Astrocyte (in vitro differentiated cells and primary cell): ENCODE data around the gene SRPK3. TPM values are rescaled to one million over a fixed set of nuclear protein-coding genes. Genes with fewer than 3 reads are reported as not detected.

ENCODE experiments used
- DNase-seq: peaks from one replicate; pipeline ENCODE4 v3.0.0-alpha.2; 2010; ENCODE audit warnings: low read depth
- FAIRE-seq: peaks from 2 replicates; lab custom pipeline; 2011; peaks lifted over from hg19 to GRCh38; lab: Jason Lieb, UNC
- H2AFZ ChIP-seq: 2 replicates; pipeline ENCODE4 v1.6.0; 2012; ENCODE audit warnings: low read depth, low read length, inconsistent platforms
- H3K27ac ChIP-seq: 2 replicates; pipeline ENCODE4 v1.5.1; 2011; ENCODE audit warnings: low read depth, low read length, inconsistent platforms
- H3K27me3 ChIP-seq: 2 replicates; pipeline ENCODE4 v1.6.0; 2011; ENCODE audit warnings: low read length, inconsistent platforms; ENCODE audit not compliant: insufficient read depth
- H3K36me3 ChIP-seq: 2 replicates; pipeline ENCODE4 v1.5.1; 2011; ENCODE audit warnings: low read length, inconsistent platforms; ENCODE audit not compliant: insufficient read depth
- H3K4me1 ChIP-seq: 2 replicates; pipeline ENCODE4 v1.5.1; 2011; ENCODE audit warnings: low read length, inconsistent platforms; ENCODE audit not compliant: insufficient read depth
- H3K4me2 ChIP-seq: 2 replicates; pipeline ENCODE4 v1.6.0; 2012; ENCODE audit warnings: low read length, inconsistent platforms
- H3K4me3 ChIP-seq: 2 replicates; pipeline ENCODE4 v1.5.1; 2011; ENCODE audit warnings: low read depth, mild to moderate bottlenecking, low read length, inconsistent platforms; ENCODE audit not compliant: insufficient read depth
- H3K79me2 ChIP-seq: 2 replicates; pipeline ENCODE4 v1.6.0; 2012; ENCODE audit warnings: mild to moderate bottlenecking, low read length, inconsistent platforms; ENCODE audit not compliant: insufficient read depth
- H3K9ac ChIP-seq: 2 replicates; pipeline ENCODE4 v1.6.0; 2012; ENCODE audit warnings: mild to moderate bottlenecking, low read length, inconsistent platforms
- H3K9me3 ChIP-seq: 2 replicates; pipeline ENCODE4 v1.5.1; 2012; ENCODE audit warnings: low read depth, mild to moderate bottlenecking, low read length, inconsistent platforms; ENCODE audit not compliant: insufficient read depth
- H4K20me1 ChIP-seq: 2 replicates; pipeline ENCODE4 v1.6.0; 2012; ENCODE audit warnings: low read length, inconsistent platforms; ENCODE audit not compliant: insufficient read depth
- H3K27ac Mint-ChIP-seq: one replicate; pipeline ENCODE4 v1.8.0; 2021; ENCODE audit warnings: mild to moderate bottlenecking, mixed read lengths; ENCODE audit not compliant: unreplicated experiment
- H3K27me3 Mint-ChIP-seq: one replicate; pipeline ENCODE4 v1.8.0; 2021; ENCODE audit warnings: low read depth, mixed read lengths; ENCODE audit not compliant: unreplicated experiment
- H3K36me3 Mint-ChIP-seq: one replicate; pipeline ENCODE4 v1.8.0; 2021; ENCODE audit warnings: low read depth, mixed read lengths; ENCODE audit not compliant: unreplicated experiment
- H3K4me1 Mint-ChIP-seq: one replicate; pipeline ENCODE4 v1.8.0; 2021; ENCODE audit warnings: low read depth, mixed read lengths; ENCODE audit not compliant: unreplicated experiment
- H3K4me3 Mint-ChIP-seq: one replicate; pipeline ENCODE4 v1.8.0; 2021; ENCODE audit warnings: mild to moderate bottlenecking, moderate library complexity, mixed read lengths; ENCODE audit not compliant: unreplicated experiment
- H3K9me3 Mint-ChIP-seq: one replicate; pipeline ENCODE4 v1.8.0; 2021; ENCODE audit warnings: mild to moderate bottlenecking, mixed read lengths; ENCODE audit not compliant: unreplicated experiment
- EZH2 ChIP-seq: IDR thresholded peaks from 2 replicates; pipeline ENCODE4 v1.6.1; 2012; ENCODE audit warnings: mild to moderate bottlenecking, low read length, inconsistent platforms; ENCODE audit not compliant: insufficient read depth
- total RNA-seq: library from RNA; stranded (reverse); gene quantifications from 2 replicates; pipeline ENCODE4 v1.2.1, GENCODE V29; 2021
- TF ChIP-seq, protein P1 (sequence below): IDR thresholded peaks from 2 replicates; pipeline ENCODE4 v1.5.1; 2011; ENCODE audit warnings: low read depth, mild to moderate bottlenecking, inconsistent platforms, low read length, moderate library complexity; ENCODE audit not compliant: insufficient read depth

SRPK3 gene
- total RNA-seq, 1 donor from 2014 or later = not detected

DNA sequence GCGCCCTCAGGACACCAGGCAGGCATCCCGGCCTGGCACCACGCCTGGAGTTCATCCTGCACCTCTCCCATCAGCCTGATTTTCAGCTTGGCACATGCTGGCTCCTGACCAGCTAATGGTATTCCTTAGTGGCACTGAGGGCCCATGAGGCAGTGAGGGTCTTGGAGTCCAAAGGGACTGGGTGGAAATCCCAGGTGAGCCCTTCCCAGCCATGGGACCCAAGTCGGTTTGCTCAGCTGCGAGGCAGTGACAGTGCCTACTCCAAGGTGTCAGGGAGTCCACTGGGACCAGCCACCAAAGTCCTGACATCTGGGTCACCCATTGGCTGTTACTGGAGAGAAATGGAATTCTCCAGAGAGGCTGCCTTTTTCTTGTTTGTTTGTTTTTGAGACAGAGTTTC lies 18.5 kb downstream of the SRPK3 start:
- Mint-ChIP-seq H3K9me3 (no peaks in the 10 kb centered on the region), H3K4me1 (peaks cover 5% of the 10 kb centered on the region), H3K4me3 (no peak overlapping the region), H3K27ac (no peak overlapping the region), H3K36me3 (no peaks in the 10 kb centered on the region), H3K27me3 (no peaks in the 10 kb centered on the region)
- no peak overlapping the region for H3K27ac ChIP-seq
- FAIRE-seq (no peak), DNase-seq (no peak)
- H3K4me3 ChIP-seq = no peak overlapping the region
- no peaks in the 10 kb centered on the region for H3K27me3 ChIP-seq
- no peak overlapping the region for H3K4me2 ChIP-seq
- H3K36me3 ChIP-seq = peaks cover 2% of the 10 kb centered on the region
- H3K4me1 ChIP-seq = peaks cover 8% of the 10 kb centered on the region
- TF ChIP-seq EZH2 = no peak
- TF ChIP-seq, protein P1, sequence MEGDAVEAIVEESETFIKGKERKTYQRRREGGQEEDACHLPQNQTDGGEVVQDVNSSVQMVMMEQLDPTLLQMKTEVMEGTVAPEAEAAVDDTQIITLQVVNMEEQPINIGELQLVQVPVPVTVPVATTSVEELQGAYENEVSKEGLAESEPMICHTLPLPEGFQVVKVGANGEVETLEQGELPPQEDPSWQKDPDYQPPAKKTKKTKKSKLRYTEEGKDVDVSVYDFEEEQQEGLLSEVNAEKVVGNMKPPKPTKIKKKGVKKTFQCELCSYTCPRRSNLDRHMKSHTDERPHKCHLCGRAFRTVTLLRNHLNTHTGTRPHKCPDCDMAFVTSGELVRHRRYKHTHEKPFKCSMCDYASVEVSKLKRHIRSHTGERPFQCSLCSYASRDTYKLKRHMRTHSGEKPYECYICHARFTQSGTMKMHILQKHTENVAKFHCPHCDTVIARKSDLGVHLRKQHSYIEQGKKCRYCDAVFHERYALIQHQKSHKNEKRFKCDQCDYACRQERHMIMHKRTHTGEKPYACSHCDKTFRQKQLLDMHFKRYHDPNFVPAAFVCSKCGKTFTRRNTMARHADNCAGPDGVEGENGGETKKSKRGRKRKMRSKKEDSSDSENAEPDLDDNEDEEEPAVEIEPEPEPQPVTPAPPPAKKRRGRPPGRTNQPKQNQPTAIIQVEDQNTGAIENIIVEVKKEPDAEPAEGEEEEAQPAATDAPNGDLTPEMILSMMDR = no peak
- no peak overlapping the region for H3K9ac ChIP-seq
- no peaks in the 10 kb centered on the region for H3K9me3 ChIP-seq
- peaks cover 22% of the 10 kb centered on the region for H4K20me1 ChIP-seq
- H3K79me2 ChIP-seq = peaks cover 31% of the 10 kb centered on the region
- no peak overlapping the region for H2AFZ ChIP-seq

DNA sequence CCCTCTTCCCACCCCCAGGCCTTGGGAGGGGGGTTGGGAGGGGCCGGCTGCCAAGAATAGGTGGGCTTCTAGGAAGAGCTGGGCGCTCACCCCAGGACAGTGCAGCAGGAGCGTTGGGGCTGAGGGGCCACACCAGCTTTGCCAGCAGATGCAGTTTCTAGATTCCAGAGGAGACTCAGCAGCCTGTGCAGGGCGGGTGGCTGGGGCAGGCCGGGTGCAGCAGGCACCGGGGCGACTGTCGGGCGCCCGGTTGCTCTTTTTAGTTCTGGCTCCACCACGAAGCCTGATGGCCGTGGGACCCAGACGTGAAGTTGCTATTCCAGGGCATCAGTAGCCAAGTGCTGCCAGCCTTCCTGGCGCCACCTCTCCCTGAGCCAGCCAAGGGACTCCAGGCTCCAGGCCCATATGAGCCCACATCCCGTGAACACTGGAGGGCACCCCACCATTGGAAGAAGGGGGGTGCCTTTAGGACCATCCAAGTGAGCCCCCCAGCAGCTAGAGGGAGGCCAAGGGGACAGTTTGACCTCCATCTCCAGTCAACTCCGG lies 19.4 kb downstream of the SRPK3 start:
- Histone ChIP-seq H3K4me3 (no peak overlapping the region), H3K27ac (no peak overlapping the region), H3K4me1 (peaks cover 6% of the 10 kb centered on the region), H2AFZ (no peak overlapping the region), H3K9me3 (no peaks in the 10 kb centered on the region), H3K36me3 (peaks cover 2% of the 10 kb centered on the region), H4K20me1 (peaks cover 22% of the 10 kb centered on the region), H3K79me2 (peaks cover 25% of the 10 kb centered on the region), H3K9ac (no peak overlapping the region), H3K27me3 (no peaks in the 10 kb centered on the region), H3K4me2 (no peak overlapping the region)
- Mint-ChIP-seq H3K27me3 (no peaks in the 10 kb centered on the region), H3K4me3 (no peak overlapping the region), H3K27ac (no peak overlapping the region), H3K9me3 (no peaks in the 10 kb centered on the region), H3K4me1 (peaks cover 5% of the 10 kb centered on the region), H3K36me3 (no peaks in the 10 kb centered on the region)
- DNase-seq = no peak
- TF ChIP-seq EZH2 = no peak
- TF ChIP-seq, protein P1 = no peak
- no peak for FAIRE-seq

- H4K20me1 ChIP-seq = peaks cover 18% of the 10 kb centered on the region
- Mint-ChIP-seq H3K36me3 (no peaks in the 10 kb centered on the region), H3K27ac (no peak overlapping the region), H3K4me1 (peaks cover 5% of the 10 kb centered on the region), H3K9me3 (no peaks in the 10 kb centered on the region), H3K27me3 (no peaks in the 10 kb centered on the region), H3K4me3 (no peak overlapping the region)
- peaks cover 20% of the 10 kb centered on the region for H3K79me2 ChIP-seq
- H3K4me2 ChIP-seq = no peak overlapping the region
- no peaks in the 10 kb centered on the region for H3K9me3 ChIP-seq
- no peak overlapping the region for H3K27ac ChIP-seq
- H2AFZ ChIP-seq = no peak overlapping the region
- H3K9ac ChIP-seq = no peak overlapping the region
- H3K27me3 ChIP-seq = no peaks in the 10 kb centered on the region
- no peak for DNase-seq
- TF ChIP-seq, protein P1 = no peak
- no peak for TF ChIP-seq EZH2
- no peak overlapping the region for H3K4me3 ChIP-seq
- no peak for FAIRE-seq
- H3K36me3 ChIP-seq = peaks cover 2% of the 10 kb centered on the region
- H3K4me1 ChIP-seq = peaks cover 1% of the 10 kb centered on the region
Observed at GRCh38 chrX:153800746-153801145, 19.9 kb downstream of the SRPK3 start.
